Skeletal muscle tissue (tissue), 4 donors: ENCODE measurements around the gene SYCP1. TPM values are rescaled to one million over a fixed set of nuclear protein-coding genes. Genes with fewer than 3 reads are reported as not detected.
"Not testable (repeated sequence)": the region's sequence is repeated elsewhere in the genome, so short reads cannot be mapped to it uniquely, and the experiment has no call there.

Source experiments
- H3K27ac ChIP-seq: one replicate; pipeline ENCODE4 v1.7.0; 2013; ENCODE audit warnings: mild to moderate bottlenecking, low read depth, low read length, inconsistent platforms
- H3K27me3 ChIP-seq, 3 donors: one replicate each; pipeline ENCODE4 v1.7.0; 2013; ENCODE audit warnings: low read length in 3 of 3; ENCODE audit not compliant: control insufficient read depth in 3 of 3, insufficient read depth in 3 of 3
- H3K36me3 ChIP-seq, 3 donors: one replicate each; pipeline ENCODE4 v1.7.0; 2013; ENCODE audit warnings: low read length in 3 of 3; ENCODE audit not compliant: control insufficient read depth in 3 of 3, insufficient read depth in 3 of 3
- H3K4me1 ChIP-seq, 3 donors: one replicate each; pipeline ENCODE4 v1.7.0; 2013; ENCODE audit warnings: low read length in 3 of 3, mild to moderate bottlenecking in 3 of 3; ENCODE audit not compliant: control insufficient read depth in 3 of 3, insufficient read depth in 3 of 3
- H3K4me3 ChIP-seq, 3 donors: one replicate each; pipeline ENCODE4 v1.7.0; 2013; ENCODE audit warnings: low read length in 3 of 3
- H3K9ac ChIP-seq, 3 donors: one replicate each; pipeline ENCODE4 v1.7.0; 2013; ENCODE audit warnings: low read length in 3 of 3, mild to moderate bottlenecking in 3 of 3, moderate library complexity in 2 of 3, low read depth in 1 of 3
- H3K9me3 ChIP-seq, 3 donors: one replicate each; pipeline ENCODE4 v1.7.0; 2013; ENCODE audit warnings: low read length in 3 of 3; ENCODE audit not compliant: control insufficient read depth in 3 of 3
- total RNA-seq: library from RNA; depleted of rRNA; stranded (reverse); fragments of >200 nt; gene quantifications from one replicate; pipeline ENCODE4 v1.2.3, GENCODE V29; 2014
- donor health status: Osteomylitis.

Gene SYCP1
- total RNA-seq, 1 donor from 2014 or later, result not detected

- no peaks in the 10 kb centered on the region for H3K36me3 ChIP-seq
- H3K9ac ChIP-seq, result no peak overlapping the region
- H3K4me1 ChIP-seq, result no peaks in the 10 kb centered on the region
Observed at GRCh38 chr1:114844270-114844669, 10.4 kb upstream of the SYCP1 start.

GRCh38 chr1:114853584-114853983 lies 1.1 kb upstream of the SYCP1 start:
- H3K9me3 ChIP-seq, result no peaks in the 10 kb centered on the region
- peaks cover 0 to 2% (median 0%) of the 10 kb centered on the region in 3 donors for H3K4me1 ChIP-seq
- no peak overlapping the region for H3K27ac ChIP-seq
- peaks cover 17 to 26% (median 19%) of the 10 kb centered on the region in 3 donors for H3K27me3 ChIP-seq
- H3K9ac ChIP-seq, result no peak overlapping the region
- no peak overlapping the region for H3K4me3 ChIP-seq
- H3K36me3 ChIP-seq, result no peaks in the 10 kb centered on the region

More at GRCh38 chr1:114844270-114844669, 10.4 kb upstream of the SYCP1 start:
- H3K27me3 ChIP-seq, result peaks cover 0 to 5% (median 3%) of the 10 kb centered on the region in 3 donors
- H3K4me3 ChIP-seq, result no peak overlapping the region
- H3K9me3 ChIP-seq, result no peaks in the 10 kb centered on the region
- H3K27ac ChIP-seq, result no peak overlapping the region

GRCh38 chr1:114861384-114861783 lies 6.7 kb downstream of the SYCP1 start:
- Histone ChIP-seq H3K27me3 (peaks cover 0 to 5% (median 0%) of the 10 kb centered on the region in 3 donors), H3K36me3 (no peaks in the 10 kb centered on the region), H3K4me3 (no peak overlapping the region), H3K27ac (no peak overlapping the region), H3K9ac (no peak overlapping the region), H3K4me1 (no peaks in the 10 kb centered on the region), H3K9me3 (no peaks in the 10 kb centered on the region)

GRCh38 chr1:114892194-114892918 lies 37.7 kb downstream of the SYCP1 start:
- Histone ChIP-seq H3K27me3 (peaks cover 0 to 11% (median 0%) of the 10 kb centered on the region in 3 donors), H3K4me1 (no peaks in the 10 kb centered on the region), H3K4me3 (no peak overlapping the region), H3K9me3 (no peaks in the 10 kb centered on the region), H3K27ac (no peak overlapping the region), H3K36me3 (no peaks in the 10 kb centered on the region), H3K9ac (no peak overlapping the region)

- no peaks in the 10 kb centered on the region for H3K36me3 ChIP-seq
- H3K27ac ChIP-seq, result no peak overlapping the region
- H3K4me1 ChIP-seq, result no peaks in the 10 kb centered on the region
- H3K9me3 ChIP-seq, result no peaks in the 10 kb centered on the region
- no peak overlapping the region for H3K4me3 ChIP-seq
- H3K27me3 ChIP-seq, result peaks cover 0 to 11% (median 0%) of the 10 kb centered on the region in 3 donors
- H3K9ac ChIP-seq, result no peak overlapping the region
Observed at GRCh38 chr1:114896795-114897194, 42.1 kb downstream of the SYCP1 start.

- no peaks in the 10 kb centered on the region for H3K4me1 ChIP-seq
- H3K9ac ChIP-seq, result no peak overlapping the region
- peaks cover 3 to 6% (median 3%) of the 10 kb centered on the region in 3 donors for H3K9me3 ChIP-seq
- H3K27ac ChIP-seq, result no peak overlapping the region
- no peak overlapping the region for H3K4me3 ChIP-seq
- H3K27me3 ChIP-seq, result no peaks in the 10 kb centered on the region
- no peaks in the 10 kb centered on the region for H3K36me3 ChIP-seq
Observed at GRCh38 chr1:114901814-114902213, 47.2 kb downstream of the SYCP1 start.

- no peaks in the 10 kb centered on the region for H3K4me1 ChIP-seq
- no peak overlapping the region for H3K27ac ChIP-seq
- H3K9me3 ChIP-seq, result peaks cover 3 to 6% (median 3%) of the 10 kb centered on the region in 3 donors
- H3K27me3 ChIP-seq, result no peaks in the 10 kb centered on the region
- H3K36me3 ChIP-seq, result no peaks in the 10 kb centered on the region
- H3K4me3 ChIP-seq, result no peak overlapping the region
- no peak overlapping the region for H3K9ac ChIP-seq
Observed at GRCh38 chr1:114902343-114902742, 47.7 kb downstream of the SYCP1 start.

- H3K4me1 ChIP-seq, result no peaks in the 10 kb centered on the region
- H3K9me3 ChIP-seq, result peaks cover 3 to 6% (median 3%) of the 10 kb centered on the region in 3 donors
- H3K27ac ChIP-seq, result no peak overlapping the region
- H3K27me3 ChIP-seq, result no peaks in the 10 kb centered on the region
- H3K36me3 ChIP-seq, result no peaks in the 10 kb centered on the region
- H3K9ac ChIP-seq, result no peak overlapping the region
- H3K4me3 ChIP-seq, result no peak overlapping the region
Observed at GRCh38 chr1:114903480-114903879, 48.8 kb downstream of the SYCP1 start.

GRCh38 chr1:114915720-114916119 lies 61.1 kb downstream of the SYCP1 start:
- H3K4me3 ChIP-seq, H3K27me3 ChIP-seq, H3K9me3 ChIP-seq, H3K27ac ChIP-seq, H3K9ac ChIP-seq, H3K4me1 ChIP-seq, H3K36me3 ChIP-seq: not testable (repeated sequence)

GRCh38 chr1:114926607-114927006 lies 71.9 kb downstream of the SYCP1 start:
- no peak overlapping the region for H3K4me3 ChIP-seq
- H3K4me1 ChIP-seq, result no peaks in the 10 kb centered on the region
- no peaks in the 10 kb centered on the region for H3K27me3 ChIP-seq
- H3K9me3 ChIP-seq, result peaks cover 0 to 3% (median 0%) of the 10 kb centered on the region in 3 donors
- H3K9ac ChIP-seq, result no peak overlapping the region
- H3K27ac ChIP-seq, result no peak overlapping the region
- H3K36me3 ChIP-seq, result no peaks in the 10 kb centered on the region
